NK-92 (cell line): Measurements from ENCODE around the gene KIAA0825.

ENCODE experiments used
- DNase-seq: peaks from one replicate; lab custom pipeline; 2025; ENCODE audit not compliant: unreplicated experiment; lab: John Stamatoyannopoulos, UW

Gene KIAA0825

DNA sequence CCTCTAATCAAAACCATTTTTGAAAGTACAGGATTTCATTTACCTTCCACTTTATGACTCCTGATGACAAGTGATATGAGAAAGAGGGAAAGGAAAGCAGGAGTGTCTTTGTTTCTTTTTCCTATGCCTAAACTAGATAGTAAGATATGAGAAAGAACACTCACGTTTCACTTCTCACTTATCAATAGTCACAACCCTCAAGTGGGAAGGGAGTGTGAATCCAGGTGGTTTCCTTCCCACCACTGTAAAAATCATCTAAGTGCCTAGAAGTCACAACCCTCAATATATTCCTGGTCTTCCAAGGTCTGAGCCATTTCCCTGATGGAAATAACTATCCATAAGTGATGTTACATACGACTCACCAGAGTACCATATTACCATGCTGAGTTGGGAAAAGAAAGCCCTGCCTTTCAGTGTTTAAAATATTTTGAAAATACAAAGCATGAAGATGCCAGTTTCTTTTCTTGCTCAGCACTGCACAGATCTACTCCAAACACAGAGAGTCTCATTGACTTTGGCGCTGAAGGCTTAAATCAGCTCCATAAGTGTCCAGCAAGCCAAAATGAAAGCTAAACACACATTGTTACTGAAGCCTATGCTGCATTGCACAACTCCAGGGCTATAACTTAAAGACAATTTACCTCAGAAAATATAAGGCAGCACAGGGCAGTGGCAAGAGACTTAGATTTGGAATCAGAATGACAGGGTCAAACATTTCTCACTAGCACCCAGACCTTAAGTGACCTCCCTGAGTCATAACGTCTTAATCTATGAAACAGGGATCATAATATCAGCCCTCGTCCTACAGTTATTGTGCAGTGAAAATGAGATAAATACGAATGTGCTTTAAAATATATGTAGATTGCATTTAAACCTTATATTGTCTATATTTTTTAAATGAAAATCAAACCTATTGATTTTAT lies 301.2 kb downstream of the KIAA0825 start:
- no peak for DNase-seq

- no peak for DNase-seq
Measured at GRCh38 chr5:94314460-94315131, 303.8 kb downstream of the KIAA0825 start.

GRCh38 chr5:94313696-94314095 lies 304.7 kb downstream of the KIAA0825 start:
- DNase-seq, result no peak

DNA sequence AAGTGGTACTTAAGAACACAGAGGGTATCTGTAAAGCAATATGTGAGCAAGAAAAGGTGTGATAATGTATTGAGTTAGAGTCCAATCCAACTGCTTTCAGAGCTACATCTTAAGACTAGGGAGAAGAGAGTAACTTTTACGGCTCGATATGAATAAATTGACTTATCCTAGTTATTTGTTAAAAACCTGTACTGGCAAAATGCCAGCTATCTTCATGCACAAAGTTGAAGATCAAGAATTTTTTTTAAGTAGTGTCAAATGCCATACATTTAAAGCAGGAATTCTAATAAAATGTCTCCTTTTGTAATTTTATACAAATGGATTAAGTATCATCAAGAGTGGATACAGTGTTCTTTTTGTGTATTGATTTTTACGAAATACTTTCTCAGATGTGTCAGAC lies 305.2 kb downstream of the KIAA0825 start:
- DNase-seq, result no peak

- DNase-seq, result no peak
Measured at GRCh38 chr5:94312298-94312697, 306.1 kb downstream of the KIAA0825 start.

GRCh38 chr5:94310833-94311232 lies 307.6 kb downstream of the KIAA0825 start:
- no peak for DNase-seq

DNA sequence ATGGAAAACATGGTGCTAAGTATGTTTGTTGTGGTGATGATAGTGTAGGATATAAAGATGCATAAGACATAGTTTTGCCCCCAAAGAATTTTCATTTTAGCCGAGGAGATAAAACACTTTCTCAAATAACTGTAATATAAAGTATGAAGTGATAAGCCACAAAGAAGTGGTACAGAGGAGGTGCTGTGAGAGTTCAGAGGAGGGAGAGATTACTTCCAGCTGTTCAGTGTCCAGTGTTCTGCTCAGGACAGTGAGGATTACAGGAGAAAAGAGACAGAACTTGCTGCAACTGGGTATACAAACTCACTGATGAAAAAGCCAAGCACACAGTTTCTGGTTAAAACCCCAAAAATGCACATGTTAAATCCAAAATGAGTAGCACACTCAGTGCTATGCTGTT lies 309.3 kb downstream of the KIAA0825 start:
- DNase-seq, result no peak

DNA sequence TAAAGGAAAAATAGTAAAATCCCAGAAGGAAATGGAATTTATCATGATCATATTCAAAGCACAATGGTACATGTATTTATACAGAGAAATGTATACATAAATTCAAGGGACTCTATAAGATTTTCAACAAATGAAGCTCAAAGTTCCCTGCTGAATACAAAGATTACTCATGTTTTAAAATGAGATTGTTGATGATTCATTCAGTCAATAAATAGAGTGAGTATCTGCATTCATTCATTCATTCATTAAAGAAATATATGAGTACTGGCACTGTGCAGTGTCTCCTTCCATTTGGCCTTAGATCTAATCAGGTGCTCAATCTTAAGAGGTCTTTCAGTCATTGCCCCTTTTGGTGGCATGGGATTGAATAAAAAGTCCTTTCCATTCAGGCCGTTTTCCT lies 310.0 kb downstream of the KIAA0825 start:
- DNase-seq, result no peak

DNA sequence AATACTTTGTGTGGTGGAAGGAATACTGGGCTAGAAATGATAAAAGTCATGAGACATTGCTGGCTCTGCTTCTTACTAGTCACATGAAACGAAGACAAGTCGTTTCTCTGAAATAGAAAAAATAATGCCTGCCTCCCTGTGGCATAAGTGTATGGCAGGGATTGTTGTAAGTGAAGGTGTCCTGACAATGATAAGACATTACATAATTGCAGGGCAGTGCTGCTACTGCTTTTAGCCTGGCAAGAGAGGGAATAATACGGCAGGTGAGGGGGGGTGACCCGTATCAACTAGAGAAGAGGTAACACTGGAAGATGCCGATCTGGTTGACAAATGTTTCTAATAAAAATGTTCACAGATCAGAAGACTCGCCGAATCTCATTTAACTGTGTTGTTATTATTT lies 314.3 kb downstream of the KIAA0825 start:
- no peak for DNase-seq

GRCh38 chr5:94288937-94289336 lies 329.5 kb downstream of the KIAA0825 start:
- DNase-seq, result no peak

DNA sequence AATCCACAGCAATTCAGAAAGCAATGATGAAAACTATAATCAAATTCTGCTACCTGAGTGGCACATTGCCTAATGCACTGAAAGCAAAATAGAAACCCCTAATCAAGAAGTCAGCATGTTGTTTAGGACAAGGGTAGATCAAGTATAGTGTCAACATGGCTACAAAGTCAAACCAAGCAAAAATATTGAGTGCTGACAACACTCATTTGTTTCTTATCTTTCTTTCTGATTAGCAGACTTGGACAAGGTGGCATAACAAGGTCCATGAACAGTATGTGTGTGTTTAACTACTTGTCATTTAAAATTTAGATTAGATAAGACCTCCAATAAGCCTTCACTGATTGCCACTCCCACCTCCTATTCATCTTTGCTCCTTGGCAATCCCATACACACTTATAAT lies 332.4 kb downstream of the KIAA0825 start:
- no peak for DNase-seq

DNA sequence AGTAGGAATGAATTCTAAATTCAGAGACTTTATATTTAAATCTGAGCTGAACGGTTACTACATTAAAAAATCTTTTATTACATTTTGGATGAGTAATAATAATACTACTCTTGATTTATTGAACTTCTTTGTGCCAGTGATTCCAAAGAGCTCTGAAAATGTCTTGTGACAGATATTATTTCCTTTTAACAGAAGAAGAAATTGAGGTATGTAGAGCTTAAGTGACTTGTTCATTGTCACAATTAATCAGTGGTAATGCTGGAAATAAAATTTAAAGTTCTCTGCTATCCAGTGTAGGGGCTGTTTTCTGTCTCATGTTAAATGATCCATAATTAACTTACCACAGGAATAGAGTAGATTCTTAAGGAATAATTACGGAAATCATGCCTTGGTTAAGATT lies 335.3 kb downstream of the KIAA0825 start:
- DNase-seq, result no peak

DNA sequence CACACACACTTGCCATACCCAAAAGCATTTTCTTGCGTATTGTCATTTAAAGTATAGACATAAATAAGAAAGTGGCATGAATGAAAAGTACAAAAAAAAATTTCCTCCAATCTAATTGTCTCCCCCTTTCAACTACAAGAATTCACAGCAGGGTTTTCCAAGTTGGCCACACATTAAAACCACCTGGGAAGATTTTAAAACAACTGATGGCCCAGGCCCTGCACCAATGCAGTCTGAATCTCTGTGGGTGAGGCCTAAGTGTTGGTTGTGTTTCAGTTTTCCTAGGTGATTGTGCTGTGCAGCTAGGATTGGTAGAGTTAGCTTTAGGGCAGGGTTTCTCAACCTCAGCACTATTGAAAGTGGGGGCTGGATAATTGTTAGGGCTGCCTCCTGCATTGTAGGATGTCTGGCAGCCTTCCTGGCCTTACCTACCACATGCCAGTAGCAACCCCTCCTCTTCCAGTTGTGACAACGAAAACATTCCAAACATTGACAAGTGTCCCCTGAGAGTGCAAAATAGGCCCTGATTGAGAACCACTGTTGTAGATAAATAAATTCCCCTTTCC lies 337.1 kb downstream of the KIAA0825 start:
- DNase-seq, result no peak

- no peak for DNase-seq
Measured at GRCh38 chr5:94276751-94277150, 341.7 kb downstream of the KIAA0825 start.

GRCh38 chr5:94276048-94276447 lies 342.4 kb downstream of the KIAA0825 start:
- DNase-seq, result no peak

DNA sequence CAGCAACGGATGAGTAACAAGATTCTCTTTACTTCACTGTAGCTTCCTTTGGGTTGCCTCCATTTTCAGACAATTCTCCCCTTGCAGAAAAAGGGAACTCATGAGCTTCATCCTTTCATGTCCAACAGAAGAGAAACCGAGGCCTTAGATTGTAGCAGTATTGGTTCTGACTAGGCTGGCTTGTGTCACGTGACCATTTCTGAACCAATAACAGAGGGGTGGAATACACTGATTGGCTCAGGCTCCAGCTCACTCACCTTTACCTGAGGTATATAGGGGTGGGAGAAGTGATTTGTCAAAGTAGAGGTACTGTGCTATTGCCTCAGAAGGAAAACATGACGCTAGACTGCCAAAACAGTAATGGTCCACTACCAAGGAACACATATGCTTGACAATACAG lies 343.7 kb downstream of the KIAA0825 start:
- no peak for DNase-seq

- DNase-seq, result no peak
Measured at GRCh38 chr5:94268226-94268625, 350.2 kb downstream of the KIAA0825 start.

DNA sequence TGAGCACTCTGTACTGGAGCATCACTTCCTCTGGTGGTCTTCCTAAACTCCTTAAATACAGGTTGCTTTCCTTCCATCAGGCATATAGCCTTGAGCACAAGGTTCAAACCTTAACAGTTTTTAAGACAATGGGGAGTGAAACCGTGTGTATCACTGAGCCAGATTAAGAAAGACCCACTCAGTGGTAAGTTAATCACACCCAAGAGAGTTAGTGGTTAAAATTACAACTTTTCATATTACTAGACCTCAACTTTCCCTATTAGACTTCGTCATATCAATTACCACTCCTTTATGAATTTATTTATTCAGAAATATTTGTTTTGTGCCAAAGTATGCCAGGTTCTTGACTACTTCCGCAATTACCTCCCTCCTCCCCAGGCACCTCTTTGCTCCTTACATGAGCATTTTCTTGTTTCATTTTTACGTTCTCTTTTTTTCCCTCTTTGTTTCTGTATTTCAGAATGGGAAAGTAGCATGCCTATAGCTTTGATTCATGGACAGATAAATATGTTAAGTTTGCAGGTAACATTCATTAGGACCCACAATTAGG lies 351.0 kb downstream of the KIAA0825 start:
- no peak for DNase-seq

GRCh38 chr5:94266170-94266569 lies 352.2 kb downstream of the KIAA0825 start:
- DNase-seq, result no peak

DNA sequence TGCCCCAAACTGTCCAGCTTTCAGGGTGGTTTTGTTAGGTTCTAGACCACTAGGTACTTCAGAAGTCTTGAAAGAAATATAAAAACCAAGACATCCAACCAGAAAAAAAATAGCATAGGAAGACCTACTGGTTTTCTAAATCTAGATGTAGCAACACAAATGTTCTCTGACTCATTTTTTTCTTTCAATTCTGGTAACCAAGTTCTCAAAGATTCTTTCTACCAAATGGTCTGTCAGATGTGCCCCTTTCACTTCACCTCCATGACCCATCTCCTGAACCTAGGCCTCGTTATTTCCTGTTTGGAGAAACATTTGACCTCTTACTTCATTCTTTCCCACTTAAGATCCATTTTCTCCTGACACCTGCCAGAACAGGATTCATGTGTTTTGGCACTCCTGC lies 355.3 kb downstream of the KIAA0825 start:
- no peak for DNase-seq

DNA sequence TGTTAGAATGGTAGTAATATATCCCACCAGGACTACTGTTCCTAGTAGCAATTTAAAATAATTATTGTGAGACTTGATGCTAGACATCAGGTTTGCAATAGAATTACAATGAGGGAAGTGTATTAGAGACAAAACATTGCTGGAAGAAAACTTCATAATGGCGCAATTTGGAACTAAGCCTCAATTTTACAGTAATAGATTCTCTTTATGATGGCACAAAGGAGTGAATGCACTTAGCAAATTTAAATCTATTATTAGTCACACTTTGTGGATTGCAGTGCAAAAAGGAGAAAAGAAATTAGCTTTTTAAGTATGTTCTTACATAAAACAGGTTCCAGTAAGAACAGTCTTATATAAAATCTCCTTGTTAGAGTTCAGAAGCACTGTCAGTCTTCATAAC lies 358.3 kb downstream of the KIAA0825 start:
- no peak for DNase-seq

GRCh38 chr5:94254214-94254613 lies 364.2 kb downstream of the KIAA0825 start:
- DNase-seq, result no peak
